ENCODE data around the gene GPRC6A. TPM values are rescaled to one million over a fixed set of nuclear protein-coding genes. Genes with fewer than 3 reads are reported as not detected.

GPRC6A gene
- polyA plus RNA-seq, 1 experiment: not detected

DNA sequence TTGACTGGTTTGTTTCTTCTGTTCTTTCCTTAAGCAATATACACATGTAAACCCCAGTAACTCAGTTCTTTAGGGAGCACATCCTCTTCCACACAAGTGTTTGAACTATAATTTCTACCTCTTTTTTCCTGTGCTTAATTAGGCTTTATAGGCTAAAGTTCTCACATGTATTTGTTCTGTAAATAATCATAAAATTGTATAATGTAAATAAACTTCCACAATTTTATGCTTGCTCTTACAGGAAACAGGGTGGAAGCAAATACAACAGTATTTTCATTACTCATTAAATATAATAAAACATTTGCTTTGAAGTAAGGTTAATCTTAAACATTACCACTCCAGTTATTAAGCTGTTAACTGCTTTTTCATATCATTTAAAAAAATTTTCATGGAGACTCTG, 26.9 kb downstream of the GPRC6A start:
- Histone ChIP-seq H3K27me3 (ENCODE audit: control insufficient read depth, insufficient read depth, low read length) (no peaks in the 10 kb centered on the region), H3K4me3 (ENCODE audit: low read depth, low read length) (no peak overlapping the region), H3K9me3 (ENCODE audit: control insufficient read depth, insufficient read depth, low read length) (no peaks in the 10 kb centered on the region), H3K27ac (ENCODE audit: low read depth, low read length) (no peak overlapping the region)
- TF ChIP-seq, protein P1, sequence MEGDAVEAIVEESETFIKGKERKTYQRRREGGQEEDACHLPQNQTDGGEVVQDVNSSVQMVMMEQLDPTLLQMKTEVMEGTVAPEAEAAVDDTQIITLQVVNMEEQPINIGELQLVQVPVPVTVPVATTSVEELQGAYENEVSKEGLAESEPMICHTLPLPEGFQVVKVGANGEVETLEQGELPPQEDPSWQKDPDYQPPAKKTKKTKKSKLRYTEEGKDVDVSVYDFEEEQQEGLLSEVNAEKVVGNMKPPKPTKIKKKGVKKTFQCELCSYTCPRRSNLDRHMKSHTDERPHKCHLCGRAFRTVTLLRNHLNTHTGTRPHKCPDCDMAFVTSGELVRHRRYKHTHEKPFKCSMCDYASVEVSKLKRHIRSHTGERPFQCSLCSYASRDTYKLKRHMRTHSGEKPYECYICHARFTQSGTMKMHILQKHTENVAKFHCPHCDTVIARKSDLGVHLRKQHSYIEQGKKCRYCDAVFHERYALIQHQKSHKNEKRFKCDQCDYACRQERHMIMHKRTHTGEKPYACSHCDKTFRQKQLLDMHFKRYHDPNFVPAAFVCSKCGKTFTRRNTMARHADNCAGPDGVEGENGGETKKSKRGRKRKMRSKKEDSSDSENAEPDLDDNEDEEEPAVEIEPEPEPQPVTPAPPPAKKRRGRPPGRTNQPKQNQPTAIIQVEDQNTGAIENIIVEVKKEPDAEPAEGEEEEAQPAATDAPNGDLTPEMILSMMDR (IDR thresholded peaks at IDR 0.05; ENCODE audit: low read depth, low read length): no peak
- POLR2A ChIA-PET: no interaction called here
- CTCF ChIA-PET: no interaction called here
- no peak for DNase-seq (ENCODE audit: low read depth, low spot score)

DNA sequence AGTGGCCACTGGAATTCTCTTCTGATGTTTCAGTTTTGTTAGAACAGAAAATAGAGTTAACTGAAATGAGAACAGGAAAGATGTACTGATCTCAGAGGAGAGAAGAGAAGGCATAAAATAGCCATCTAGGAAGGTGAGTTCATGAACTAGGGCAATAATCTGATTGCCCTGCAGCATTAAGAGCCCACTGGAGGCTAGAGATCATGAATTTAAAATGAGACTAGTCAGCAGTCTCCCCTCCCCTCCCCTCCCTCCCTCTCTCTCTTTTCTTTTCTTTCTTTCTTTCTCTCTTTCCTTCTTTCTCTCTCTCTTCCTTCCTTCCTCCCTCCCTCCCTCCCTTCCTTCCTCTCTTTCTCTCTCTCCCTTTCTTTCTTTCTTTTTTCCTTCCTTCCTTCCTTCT, 28.9 kb downstream of the GPRC6A start:
- no peak for DNase-seq (ENCODE audit: low read depth, low spot score)
- H3K4me3 ChIP-seq (ENCODE audit: low read depth, low read length): no peak overlapping the region
- TF ChIP-seq, protein P1 (IDR thresholded peaks at IDR 0.05; ENCODE audit: low read depth, low read length): no peak
- no peaks in the 10 kb centered on the region for H3K9me3 ChIP-seq (ENCODE audit: control insufficient read depth, insufficient read depth, low read length)
- no peaks in the 10 kb centered on the region for H3K27me3 ChIP-seq (ENCODE audit: control insufficient read depth, insufficient read depth, low read length)
- ChIA-PET CTCF (no interaction called here), POLR2A (no interaction called here)
- H3K27ac ChIP-seq (ENCODE audit: low read depth, low read length): no peak overlapping the region

DNA sequence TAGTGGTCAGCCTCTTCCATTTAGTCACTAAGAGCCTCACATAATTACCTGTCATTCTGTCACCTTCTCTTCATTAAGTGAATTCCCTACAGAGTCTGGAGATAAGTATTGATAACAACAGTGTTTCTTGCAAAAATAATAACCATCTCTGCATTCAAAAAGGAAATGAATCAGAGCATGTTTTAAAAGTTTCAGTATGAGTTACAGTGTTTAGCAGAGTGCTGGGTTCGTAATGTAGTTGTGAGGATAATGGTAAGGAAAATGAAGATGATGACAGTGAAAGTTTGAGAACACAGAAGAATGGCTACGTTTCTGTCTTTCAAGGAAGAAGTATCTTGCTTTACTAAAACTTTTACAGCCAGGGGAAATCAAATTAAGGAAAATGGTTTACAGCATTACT, 31.3 kb downstream of the GPRC6A start:
- Histone ChIP-seq H3K27me3 (ENCODE audit: control insufficient read depth, insufficient read depth, low read length) (no peaks in the 10 kb centered on the region), H3K9me3 (ENCODE audit: control insufficient read depth, insufficient read depth, low read length) (no peaks in the 10 kb centered on the region), H3K4me3 (ENCODE audit: low read depth, low read length) (no peak overlapping the region), H3K27ac (ENCODE audit: low read depth, low read length) (no peak overlapping the region)
- POLR2A ChIA-PET: no interaction called here
- TF ChIP-seq, protein P1 (IDR thresholded peaks at IDR 0.05; ENCODE audit: low read depth, low read length): no peak
- CTCF ChIA-PET: no interaction called here
- no peak for DNase-seq (ENCODE audit: low read depth, low spot score)

DNA sequence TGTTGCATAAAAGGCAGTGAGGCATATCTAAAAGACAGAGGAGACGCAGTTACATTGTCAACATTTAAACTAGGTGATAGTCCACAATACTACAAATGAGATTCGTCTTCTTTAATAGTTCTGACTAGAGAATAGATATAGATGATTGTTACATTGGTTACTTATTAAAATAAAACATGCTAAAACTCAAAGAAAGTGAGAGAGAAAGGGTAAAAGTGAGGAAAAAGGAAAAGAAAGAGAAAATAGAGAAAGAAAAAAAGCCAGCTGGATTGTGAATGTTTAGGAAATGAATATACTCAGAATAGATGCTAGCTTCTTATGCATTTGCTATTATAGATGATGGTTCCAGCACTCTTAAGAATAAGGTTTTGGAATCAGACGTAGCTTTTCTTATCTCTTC, 35.7 kb downstream of the GPRC6A start:
- no peak overlapping the region for H3K4me3 ChIP-seq (ENCODE audit: low read depth, low read length)
- ChIA-PET POLR2A (no interaction called here), CTCF (interaction anchor here (1.6 kb wide), 1 partner anchor 14 kb away, joined by 5 read pairs; no protein-coding TSS in a partner anchor)
- no peaks in the 10 kb centered on the region for H3K27me3 ChIP-seq (ENCODE audit: control insufficient read depth, insufficient read depth, low read length)
- no peaks in the 10 kb centered on the region for H3K9me3 ChIP-seq (ENCODE audit: control insufficient read depth, insufficient read depth, low read length)
- TF ChIP-seq, protein P1 (IDR thresholded peaks at IDR 0.05; ENCODE audit: low read depth, low read length): no peak
- no peak for DNase-seq (ENCODE audit: low read depth, low spot score)
- H3K27ac ChIP-seq (ENCODE audit: low read depth, low read length): no peak overlapping the region

DNA sequence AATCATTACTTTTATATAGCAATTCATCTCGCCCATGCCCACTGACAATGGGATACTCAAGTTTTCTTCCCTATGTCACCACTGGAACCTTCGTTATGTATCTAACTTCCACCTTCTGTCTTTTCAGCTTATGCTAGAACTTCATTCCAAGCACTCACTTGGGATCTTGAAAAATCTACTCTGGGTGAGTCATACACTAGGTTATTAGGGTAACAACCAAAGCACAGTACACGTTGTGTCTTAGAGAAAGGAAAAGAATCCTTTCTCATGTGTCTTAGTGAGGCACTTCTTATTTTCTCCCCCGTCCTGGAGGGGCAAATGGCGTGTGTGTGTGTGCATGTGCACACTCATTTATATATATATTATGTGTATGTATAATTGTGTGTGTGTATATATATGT, 45.0 kb downstream of the GPRC6A start:
- Histone ChIP-seq H3K9me3 (ENCODE audit: control insufficient read depth, insufficient read depth, low read length) (no peaks in the 10 kb centered on the region), H3K27ac (ENCODE audit: low read depth, low read length) (no peak overlapping the region), H3K27me3 (ENCODE audit: control insufficient read depth, insufficient read depth, low read length) (no peaks in the 10 kb centered on the region), H3K4me3 (ENCODE audit: low read depth, low read length) (no peak overlapping the region)
- ChIA-PET POLR2A (no interaction called here), CTCF (interaction anchor here (1.6 to 1.9 kb wide), 2 partner anchors 59 to 64 kb away, joined by 3 to 7 read pairs; no protein-coding TSS in a partner anchor)
- no peak for DNase-seq (ENCODE audit: low read depth, low spot score)
- TF ChIP-seq, protein P1 (IDR thresholded peaks at IDR 0.05; ENCODE audit: low read depth, low read length): no peak
